H1 (cell line): Measurements from ENCODE around the gene ENPP7. TPM values are rescaled to one million over a fixed set of nuclear protein-coding genes. Genes with fewer than 3 reads are reported as not detected.

ENCODE experiments used
- SIX5 ChIP-seq: IDR thresholded peaks from 2 replicates; pipeline ENCODE4 v1.6.1; 2011; ENCODE audit warnings: mild to moderate bottlenecking, low read depth, low read length
- polyA plus RNA-seq, 7 experiments: library from polyadenylated mRNA; depleted of rRNA in 3 of 7; stranded (reverse) in 5 of 7; unstranded in 2 of 7; fragments of >200 nt in 5 of 7; fragments of 200-250 nt in 2 of 7; gene quantifications; 1 replicate in 5 of 7; 2 replicates in 1 of 7; 4 replicates in 1 of 7; pipeline versions ENCODE4 v1.2.1 to v1.2.3, GENCODE V29; 2011 to 2013; ENCODE audit warnings: missing spikeins in 2 of 7, mixed read lengths in 2 of 7
- total RNA-seq: library from RNA; stranded (reverse); fragmentation: NEBNext Ultra II Directional; extraction: Animal tissue kit (Norgen Biotek cat#: 25700); gene quantifications from 2 replicates; pipeline ENCODE4 v1.2.1, GENCODE V29; 2021
- TF ChIP-seq, protein P1 (sequence below): fragments of 300-600 bp; sonication (generic); IDR thresholded peaks from 2 replicates; pipeline ENCODE4 v1.7.1; 2012; ENCODE audit warnings: low read length, moderate library complexity, mild to moderate bottlenecking, inconsistent platforms; ENCODE audit not compliant: insufficient replicate concordance

The ENPP7 gene
- total and polyA plus RNA-seq, 2 of the 8 experiments (the other 6 are each of a cell fraction or from before 2014, with no cell fraction given) = not detected

DNA sequence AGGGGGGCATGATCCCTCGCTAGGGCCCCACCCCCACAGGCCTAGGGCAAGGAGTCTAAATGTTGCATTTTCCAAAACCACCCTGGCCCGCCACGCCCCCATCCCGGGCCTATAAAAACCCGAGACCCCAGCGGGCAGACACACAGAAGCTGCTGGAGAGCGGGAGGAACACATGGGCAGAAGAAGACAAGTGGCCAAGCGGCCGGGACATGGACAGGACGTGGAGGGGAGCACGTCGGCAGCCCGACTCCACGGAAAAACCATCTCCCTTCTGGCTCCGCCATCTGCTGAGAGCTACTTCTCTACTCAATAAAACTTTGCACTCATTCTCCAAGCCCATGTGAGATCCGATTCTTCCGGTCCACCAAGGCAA lies 34.1 kb upstream of the ENPP7 start (continued):
- TF ChIP-seq, protein P1, sequence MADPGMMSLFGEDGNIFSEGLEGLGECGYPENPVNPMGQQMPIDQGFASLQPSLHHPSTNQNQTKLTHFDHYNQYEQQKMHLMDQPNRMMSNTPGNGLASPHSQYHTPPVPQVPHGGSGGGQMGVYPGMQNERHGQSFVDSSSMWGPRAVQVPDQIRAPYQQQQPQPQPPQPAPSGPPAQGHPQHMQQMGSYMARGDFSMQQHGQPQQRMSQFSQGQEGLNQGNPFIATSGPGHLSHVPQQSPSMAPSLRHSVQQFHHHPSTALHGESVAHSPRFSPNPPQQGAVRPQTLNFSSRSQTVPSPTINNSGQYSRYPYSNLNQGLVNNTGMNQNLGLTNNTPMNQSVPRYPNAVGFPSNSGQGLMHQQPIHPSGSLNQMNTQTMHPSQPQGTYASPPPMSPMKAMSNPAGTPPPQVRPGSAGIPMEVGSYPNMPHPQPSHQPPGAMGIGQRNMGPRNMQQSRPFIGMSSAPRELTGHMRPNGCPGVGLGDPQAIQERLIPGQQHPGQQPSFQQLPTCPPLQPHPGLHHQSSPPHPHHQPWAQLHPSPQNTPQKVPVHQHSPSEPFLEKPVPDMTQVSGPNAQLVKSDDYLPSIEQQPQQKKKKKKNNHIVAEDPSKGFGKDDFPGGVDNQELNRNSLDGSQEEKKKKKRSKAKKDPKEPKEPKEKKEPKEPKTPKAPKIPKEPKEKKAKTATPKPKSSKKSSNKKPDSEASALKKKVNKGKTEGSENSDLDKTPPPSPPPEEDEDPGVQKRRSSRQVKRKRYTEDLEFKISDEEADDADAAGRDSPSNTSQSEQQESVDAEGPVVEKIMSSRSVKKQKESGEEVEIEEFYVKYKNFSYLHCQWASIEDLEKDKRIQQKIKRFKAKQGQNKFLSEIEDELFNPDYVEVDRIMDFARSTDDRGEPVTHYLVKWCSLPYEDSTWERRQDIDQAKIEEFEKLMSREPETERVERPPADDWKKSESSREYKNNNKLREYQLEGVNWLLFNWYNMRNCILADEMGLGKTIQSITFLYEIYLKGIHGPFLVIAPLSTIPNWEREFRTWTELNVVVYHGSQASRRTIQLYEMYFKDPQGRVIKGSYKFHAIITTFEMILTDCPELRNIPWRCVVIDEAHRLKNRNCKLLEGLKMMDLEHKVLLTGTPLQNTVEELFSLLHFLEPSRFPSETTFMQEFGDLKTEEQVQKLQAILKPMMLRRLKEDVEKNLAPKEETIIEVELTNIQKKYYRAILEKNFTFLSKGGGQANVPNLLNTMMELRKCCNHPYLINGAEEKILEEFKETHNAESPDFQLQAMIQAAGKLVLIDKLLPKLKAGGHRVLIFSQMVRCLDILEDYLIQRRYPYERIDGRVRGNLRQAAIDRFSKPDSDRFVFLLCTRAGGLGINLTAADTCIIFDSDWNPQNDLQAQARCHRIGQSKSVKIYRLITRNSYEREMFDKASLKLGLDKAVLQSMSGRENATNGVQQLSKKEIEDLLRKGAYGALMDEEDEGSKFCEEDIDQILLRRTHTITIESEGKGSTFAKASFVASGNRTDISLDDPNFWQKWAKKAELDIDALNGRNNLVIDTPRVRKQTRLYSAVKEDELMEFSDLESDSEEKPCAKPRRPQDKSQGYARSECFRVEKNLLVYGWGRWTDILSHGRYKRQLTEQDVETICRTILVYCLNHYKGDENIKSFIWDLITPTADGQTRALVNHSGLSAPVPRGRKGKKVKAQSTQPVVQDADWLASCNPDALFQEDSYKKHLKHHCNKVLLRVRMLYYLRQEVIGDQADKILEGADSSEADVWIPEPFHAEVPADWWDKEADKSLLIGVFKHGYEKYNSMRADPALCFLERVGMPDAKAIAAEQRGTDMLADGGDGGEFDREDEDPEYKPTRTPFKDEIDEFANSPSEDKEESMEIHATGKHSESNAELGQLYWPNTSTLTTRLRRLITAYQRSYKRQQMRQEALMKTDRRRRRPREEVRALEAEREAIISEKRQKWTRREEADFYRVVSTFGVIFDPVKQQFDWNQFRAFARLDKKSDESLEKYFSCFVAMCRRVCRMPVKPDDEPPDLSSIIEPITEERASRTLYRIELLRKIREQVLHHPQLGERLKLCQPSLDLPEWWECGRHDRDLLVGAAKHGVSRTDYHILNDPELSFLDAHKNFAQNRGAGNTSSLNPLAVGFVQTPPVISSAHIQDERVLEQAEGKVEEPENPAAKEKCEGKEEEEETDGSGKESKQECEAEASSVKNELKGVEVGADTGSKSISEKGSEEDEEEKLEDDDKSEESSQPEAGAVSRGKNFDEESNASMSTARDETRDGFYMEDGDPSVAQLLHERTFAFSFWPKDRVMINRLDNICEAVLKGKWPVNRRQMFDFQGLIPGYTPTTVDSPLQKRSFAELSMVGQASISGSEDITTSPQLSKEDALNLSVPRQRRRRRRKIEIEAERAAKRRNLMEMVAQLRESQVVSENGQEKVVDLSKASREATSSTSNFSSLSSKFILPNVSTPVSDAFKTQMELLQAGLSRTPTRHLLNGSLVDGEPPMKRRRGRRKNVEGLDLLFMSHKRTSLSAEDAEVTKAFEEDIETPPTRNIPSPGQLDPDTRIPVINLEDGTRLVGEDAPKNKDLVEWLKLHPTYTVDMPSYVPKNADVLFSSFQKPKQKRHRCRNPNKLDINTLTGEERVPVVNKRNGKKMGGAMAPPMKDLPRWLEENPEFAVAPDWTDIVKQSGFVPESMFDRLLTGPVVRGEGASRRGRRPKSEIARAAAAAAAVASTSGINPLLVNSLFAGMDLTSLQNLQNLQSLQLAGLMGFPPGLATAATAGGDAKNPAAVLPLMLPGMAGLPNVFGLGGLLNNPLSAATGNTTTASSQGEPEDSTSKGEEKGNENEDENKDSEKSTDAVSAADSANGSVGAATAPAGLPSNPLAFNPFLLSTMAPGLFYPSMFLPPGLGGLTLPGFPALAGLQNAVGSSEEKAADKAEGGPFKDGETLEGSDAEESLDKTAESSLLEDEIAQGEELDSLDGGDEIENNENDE = no peak
- TF ChIP-seq SIX5 = no peak
